Effector CD4-positive, alpha-beta T cell (primary cell): ENCODE measurements around the gene CDH2.

ENCODE experiments used
- DNase-seq: peaks from one replicate; pipeline ENCODE4 v3.0.0-alpha.2; 2020

CDH2 gene

DNA sequence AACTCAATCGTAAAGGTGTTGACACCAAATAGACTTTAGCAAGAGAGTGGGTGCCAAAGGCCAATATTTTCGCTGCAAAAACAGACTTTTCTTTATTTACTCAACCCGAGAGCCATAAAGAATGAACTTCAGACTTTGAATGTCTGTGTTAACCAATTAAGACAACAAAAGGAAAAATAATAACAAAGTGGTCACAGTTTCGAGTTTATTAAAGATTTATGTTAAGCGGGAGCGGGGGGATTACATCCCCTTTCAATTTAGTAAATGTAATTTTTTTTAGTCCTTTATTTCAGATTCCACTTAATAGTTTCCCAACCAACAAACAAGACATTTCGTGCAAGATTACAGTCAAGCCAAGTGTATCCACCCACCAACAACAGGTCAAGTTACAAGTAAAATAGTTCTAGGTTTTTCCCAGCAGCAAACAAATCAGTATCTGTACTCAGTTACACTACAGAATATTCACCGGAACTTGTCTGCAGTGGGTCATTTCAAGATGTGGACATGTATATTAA lies 9.0 kb downstream of the CDH2 start:
- DNase-seq = no peak

DNA sequence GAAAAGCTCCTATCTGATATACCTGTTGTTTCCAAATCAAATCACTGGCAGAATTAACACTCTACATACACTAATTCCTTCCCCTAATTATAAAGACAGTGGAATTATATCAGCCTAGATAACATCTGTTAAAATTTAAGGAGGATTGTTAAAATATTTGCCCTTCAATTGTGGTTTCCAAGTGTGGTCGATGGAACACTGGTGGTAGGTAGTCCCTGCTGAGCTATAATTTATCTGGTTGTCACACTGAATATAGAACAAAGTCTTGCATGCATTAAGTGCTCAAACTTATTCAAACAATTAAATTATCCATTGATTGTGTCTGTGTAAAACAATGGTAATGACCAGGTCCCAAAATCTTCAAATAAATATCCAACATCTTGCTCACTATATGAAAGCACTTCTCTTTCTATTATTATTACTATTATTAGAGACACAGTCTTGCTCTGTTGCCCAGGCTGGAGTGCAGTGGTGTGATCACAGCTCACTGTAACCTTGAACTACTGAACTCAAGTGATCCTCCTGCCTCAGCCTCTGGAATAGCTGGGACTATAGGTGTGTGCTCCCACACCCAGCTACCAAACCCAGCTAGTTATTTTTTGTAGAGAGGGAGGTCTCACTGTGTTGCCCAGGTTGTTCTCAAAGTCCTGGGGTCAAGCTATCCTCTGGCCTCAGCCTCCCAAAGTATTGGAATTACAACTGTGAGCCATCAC lies 12.0 kb downstream of the CDH2 start:
- DNase-seq = no peak

DNA sequence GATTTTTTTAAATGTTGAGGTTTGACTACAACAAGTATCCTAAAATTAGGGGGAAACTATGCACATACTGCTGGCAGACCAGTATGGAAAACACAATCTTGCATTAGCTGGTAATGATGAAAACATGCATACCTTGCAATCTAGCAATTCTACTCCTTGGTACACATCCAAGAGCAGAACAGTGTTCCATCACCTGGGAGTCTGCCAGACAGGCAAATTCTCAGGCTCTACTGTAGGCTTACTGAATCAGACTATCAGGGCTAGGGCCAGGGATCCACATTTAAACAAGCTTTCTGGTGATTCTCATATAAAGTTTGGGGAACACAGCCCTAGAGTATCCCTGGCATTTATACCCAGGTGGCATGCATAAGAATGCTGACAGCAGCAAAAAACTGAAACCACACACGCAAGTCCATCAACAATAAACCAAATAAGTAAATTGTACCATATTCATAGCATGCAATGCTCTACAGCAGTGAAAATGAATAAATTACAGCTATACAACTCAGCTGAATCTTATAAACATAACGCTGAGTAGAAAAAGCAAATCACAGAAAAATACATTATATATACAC lies 13.6 kb downstream of the CDH2 start:
- no peak for DNase-seq

DNA sequence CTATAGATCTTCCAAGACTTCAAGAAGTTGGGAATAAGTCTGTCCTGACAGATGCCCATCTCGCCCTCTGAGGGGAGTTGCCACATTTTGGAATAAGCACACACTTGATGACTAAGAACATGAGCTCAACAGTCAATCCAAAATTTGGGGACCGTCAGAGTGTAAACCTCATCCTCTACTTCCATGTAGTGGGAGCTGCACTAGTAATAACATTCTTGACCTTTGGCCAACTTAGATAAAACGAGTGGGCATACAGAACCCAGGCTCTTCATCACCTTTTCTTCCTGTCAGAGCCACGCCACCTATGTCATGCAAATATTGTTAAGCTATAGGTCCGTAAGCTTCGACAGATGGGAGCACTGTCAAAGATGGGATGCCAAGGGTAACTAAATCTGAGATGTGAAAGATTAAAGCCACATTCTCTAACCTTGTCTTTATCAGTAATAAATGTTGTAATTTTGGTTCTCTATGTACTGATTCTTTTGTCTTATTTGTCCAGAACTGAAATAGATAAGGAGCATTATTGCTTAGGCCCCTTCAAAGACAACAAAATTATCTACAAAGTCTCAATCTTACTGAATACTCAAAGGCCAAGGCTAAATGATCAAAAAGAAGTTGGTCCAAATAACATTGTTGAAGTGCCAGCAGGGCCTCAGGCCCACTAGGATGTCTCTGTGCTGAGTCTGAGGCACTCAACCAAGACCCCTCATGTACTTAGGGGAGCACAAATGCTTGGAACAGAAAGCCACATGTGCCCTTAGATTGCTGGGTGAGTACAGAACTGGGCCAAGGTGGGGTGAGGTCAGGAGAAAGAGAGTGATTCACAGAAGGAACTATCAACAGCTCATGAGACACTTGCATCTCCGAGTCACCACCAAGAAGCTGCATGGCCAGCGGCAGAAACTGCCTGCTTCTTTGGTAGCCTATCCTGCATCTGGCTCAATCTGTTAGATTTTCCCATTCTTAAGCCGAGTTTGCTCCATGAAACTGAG lies 15.0 kb downstream of the CDH2 start:
- DNase-seq = no peak

DNA sequence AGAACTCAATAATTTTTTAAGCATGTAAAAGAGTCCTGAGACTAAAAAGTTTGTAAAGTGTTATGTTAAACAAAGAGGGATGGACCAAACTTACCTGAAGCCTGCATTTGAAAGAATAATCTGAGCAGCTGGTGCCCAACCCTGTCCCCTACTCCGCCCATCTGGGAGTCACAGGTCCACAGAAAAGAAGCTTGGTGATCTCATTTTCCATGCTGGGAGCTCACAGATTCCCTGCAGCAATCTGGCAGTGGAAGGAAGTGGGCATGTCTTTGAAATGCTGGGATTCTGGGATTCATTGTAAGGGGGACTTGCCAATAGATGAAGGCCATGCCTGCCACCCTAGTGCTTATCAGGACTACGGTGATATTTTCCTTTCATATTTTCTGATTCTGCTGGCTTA lies 17.9 kb downstream of the CDH2 start:
- no peak for DNase-seq

DNA sequence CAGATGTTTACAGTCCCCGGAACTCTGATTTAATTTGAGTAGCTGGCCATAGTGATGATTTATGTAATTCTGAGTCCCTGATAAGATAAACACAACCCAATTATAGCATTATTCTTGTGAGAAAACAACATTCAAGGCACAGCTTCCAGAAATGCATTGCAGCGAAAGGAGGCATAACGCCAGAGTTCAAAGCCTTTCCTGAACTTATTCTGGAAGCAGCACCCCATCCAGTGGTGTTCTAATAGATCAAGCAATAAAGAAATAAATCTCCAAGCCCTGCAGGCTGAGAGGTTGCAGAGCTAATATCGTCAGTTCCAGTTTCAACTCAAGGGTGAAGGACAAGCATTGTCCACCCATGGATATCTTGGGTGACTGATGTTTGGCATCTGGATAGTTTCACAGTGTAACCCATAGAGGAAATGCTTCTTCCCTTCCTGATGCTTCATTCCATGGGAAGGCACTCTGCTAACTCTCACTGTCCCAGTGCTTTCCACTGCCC lies 18.8 kb downstream of the CDH2 start:
- no peak for DNase-seq

DNA sequence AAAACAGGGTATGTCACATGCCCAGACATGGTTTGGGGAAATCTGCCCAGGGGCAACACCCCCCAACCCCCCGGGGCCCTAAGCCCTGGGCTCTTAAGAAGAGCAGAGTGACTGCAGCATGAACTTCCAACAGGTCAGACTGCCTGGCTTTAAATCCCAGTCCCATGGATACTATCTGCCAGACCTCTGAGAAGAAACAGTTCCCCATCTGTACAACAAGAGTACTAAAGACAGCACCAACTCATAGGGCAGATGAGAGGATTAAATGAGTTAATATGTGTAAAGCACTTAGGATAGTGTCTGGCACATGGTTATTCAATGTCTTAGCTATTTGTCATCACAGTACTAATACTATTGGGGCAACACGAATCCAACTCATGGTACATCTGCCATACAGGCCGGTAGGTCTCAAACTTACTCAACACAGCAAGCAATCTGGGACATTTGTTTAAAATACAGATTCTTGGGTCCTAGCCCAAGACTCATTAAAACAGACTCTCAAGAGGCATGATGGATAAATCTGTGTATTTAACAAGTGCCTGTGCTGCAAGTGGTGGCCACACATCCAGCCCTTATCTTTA lies 23.4 kb downstream of the CDH2 start:
- DNase-seq = no peak

DNA sequence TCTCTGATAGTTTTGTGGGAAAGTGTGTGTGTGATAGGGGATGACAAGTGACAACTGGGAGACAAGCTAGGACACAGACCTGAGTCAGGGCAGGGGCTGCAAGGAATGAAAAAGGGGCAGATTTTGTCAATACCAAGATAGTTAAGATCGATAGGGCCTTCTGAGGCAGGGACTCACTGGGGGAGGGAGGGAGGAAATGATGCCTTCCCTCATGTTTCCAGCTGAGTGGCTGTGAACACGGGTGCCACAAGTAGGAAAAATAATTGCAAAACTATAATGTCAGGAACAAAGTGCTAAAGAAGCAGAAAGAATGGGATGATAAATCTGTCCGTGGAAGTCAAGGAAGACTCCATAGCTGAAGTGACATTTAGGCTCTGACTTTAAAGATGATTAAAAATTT lies 24.2 kb downstream of the CDH2 start:
- no peak for DNase-seq

DNA sequence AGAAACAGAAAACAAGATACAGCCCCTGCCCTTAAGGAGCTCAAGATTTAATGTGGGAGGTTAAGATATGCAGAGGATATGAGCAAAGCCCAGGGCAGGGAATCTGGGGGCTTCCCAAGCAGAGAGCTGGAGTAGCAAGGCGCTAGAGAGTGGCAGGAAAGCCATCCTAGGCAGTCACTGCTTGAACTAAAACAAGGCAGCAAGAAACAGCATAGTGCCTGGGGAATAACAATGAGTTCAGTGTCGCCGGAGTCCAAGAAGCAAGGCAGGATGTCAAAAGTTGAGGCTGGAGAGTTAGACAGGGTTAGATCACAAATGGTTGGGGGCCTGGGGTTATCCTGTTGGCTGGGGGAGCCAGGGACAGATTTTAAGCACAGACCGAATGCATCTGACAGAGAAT lies 24.6 kb downstream of the CDH2 start:
- no peak for DNase-seq

DNA sequence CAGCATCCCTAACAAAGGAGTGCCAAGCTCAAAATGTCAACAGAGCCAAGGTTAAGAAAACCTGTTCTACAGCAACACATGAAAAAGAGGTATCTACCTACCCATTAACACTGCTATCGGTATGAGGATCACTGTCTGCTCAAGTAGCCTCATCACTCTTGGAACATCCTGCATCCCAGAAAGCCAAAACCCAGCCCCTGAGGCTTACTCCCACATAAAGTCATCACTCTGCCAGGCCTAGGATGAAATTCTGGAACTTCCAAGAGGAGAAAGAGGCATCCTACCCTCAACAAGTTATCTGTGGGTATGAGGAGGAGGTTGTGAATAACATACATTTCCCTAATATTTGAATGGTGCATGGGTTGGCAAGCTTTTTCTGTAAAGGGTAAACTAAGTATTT lies 25.5 kb downstream of the CDH2 start:
- DNase-seq = no peak

DNA sequence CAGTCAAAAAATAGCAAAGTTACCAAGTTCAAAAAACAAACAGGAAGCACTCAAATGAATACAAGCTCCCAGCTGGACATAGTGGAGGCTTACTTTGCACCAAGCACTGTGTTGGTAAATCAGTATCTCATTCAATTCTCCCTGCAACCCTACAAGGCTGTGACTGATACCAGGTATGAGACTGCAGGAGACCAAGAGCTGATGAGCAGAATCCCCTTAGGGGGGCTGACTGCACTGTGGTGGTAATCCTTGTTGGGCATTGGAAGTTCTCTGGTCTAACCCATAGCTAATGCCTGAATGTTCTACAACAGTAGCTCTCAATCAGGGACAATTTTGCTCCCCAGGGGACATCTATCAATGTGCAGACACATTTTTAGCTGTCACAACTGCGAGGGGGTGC lies 26.0 kb downstream of the CDH2 start:
- DNase-seq = no peak

DNA sequence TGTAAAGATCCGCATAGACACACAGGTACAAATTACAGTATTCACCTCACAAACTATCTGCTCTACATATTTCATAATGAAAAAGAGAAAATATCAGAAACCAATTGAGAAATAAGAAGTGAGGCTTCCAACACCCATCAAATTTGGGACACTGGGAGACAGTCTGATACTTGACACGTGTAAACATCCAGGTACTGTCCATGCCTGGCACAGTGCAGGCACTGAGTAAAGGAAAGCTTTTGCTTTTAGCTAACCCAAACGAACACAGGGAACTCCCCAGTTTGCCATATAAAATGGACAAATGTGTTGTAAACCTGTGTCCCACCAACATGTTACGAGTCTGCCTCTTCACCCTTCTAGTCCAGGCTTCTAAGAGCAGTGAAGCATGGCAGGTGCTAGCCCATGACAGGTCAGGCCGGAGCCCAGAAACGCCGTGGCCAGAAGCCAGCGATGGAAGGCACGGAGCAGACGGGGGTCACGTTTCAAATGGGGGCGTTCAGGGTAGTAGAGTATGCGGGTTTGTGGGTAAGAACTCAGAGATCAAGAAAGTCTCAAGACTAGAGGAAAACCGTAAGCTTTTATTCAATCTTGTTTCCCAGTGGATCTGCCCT lies 27.0 kb downstream of the CDH2 start:
- DNase-seq = no peak

DNA sequence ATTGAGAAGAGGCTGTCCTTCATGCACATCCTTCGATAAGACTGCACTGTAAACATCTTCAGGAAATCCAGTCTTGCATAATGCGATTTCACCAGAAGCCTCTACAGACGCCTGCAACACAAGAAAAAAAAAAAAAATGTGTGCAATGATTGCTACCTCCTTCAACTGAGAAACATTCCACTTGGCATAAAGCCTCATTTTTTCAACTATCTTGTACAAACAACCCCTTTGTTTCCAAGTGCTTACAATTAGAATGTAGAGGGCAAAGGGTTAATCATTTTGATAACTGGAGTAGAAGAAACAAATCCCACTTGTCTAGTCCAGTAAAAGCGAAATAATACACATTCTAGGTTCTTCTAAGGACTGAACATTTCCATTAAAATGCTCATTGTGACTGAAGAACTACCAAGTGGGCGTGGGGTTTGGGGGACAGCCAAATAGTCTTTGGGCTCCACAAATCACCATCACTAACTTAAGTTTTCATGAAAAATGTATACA lies 29.2 kb downstream of the CDH2 start:
- no peak for DNase-seq

DNA sequence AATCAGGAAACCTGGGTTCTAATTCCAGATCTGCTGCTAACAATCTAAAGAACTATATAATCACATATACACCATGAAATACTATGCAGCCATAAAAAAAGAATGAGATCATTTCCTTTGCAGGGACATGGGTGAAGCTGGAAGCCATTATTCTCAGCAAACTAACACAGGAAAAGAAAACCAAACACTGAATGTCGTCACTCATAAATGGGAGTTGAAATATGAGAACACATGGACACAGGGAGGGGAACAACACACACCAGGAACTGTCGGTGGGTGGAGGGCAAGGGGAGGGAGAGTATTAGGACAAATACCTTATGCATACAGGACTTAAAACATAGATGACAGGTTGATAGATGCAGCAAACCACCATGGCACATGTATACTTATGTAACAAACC lies 33.2 kb downstream of the CDH2 start:
- no peak for DNase-seq

DNA sequence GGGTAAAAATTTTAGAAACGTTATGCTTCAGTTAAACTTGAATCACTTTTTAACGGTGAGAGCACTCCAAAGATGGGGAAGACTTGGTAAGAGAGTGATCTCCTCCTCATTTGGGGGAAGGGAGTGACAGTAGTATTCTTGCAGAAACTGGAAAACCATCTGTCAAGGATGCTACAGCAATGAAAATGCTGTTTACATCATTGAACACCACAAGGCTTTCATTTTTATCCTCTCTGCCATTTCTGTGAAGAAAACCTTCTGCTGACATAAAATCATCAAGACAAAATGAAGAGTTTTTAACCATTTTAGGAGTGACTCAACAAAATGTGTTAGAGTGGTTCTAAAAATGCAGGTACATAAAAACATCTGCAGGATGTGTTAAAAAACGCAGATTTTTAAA lies 38.1 kb downstream of the CDH2 start:
- DNase-seq = no peak

DNA sequence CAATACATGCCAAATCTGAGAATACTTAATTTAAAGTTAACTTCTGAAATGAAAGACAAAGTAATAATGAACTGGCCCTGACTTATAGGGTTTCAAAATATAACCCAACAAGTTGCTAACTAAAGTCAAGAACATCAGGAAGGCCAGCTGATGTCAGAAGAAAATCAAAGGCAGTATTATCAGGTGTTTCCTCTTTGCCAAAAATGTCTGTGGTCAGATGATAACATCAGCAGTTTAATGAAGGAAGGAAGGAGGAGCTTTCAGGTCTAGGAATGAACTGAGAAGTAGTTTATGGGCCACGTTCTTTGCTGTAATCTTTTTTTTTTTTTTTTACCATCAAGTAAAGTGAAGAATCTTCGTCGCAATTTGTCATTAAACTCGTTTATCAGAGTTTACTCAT lies 40.9 kb downstream of the CDH2 start:
- DNase-seq = no peak

DNA sequence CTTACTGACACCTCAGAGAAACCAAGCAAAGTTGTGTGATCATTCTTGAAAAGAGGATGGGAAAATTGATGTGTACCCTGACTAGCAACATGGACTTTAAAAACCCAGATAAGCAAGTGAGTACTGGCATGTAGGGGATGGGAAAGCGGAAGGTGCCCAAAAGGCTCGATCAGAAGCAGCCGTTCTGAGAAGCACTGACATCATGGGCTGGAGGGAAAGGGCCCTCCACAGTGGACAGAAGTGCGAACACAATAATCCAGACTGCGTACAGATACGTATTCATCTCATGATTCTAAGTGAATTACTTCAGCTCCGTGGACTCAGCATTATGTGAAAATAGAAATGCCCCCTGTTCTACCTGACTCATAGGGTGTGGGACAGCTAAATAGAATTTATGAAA lies 42.2 kb downstream of the CDH2 start:
- DNase-seq = no peak

DNA sequence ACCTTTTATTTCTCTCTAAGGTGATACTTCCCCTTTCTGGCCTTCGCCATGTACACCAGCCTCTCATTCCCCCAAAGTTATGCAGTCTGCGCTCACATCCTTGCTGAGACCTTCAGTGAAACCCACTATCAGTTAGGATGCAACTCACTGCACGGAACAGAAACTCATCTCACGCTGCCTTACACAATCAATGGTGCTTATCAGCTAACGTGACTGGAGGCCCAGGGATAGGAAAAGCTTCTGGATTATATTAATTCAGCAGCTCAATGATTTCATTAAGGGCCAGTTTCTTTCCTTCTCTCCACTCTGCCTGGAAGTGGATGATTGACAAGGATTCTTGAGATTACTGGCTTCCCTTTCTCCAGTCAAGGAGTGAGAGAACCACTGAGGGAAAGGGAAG lies 44.8 kb downstream of the CDH2 start:
- no peak for DNase-seq

DNA sequence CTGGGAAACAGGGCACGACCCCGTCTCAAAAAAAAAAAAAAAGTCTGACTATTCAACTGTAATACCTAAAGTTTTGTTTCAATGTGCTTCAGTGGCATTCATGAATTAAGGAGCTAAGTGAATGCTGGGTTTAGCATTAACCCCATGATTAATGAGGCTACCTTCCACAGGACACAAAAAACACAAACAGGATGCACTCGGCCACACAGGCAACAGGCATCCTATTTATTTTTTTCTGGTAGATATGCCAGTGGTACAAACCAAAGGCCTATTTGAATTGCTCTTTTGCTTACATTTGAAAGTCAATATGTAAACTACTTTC lies 48.3 kb downstream of the CDH2 start:
- no peak for DNase-seq

DNA sequence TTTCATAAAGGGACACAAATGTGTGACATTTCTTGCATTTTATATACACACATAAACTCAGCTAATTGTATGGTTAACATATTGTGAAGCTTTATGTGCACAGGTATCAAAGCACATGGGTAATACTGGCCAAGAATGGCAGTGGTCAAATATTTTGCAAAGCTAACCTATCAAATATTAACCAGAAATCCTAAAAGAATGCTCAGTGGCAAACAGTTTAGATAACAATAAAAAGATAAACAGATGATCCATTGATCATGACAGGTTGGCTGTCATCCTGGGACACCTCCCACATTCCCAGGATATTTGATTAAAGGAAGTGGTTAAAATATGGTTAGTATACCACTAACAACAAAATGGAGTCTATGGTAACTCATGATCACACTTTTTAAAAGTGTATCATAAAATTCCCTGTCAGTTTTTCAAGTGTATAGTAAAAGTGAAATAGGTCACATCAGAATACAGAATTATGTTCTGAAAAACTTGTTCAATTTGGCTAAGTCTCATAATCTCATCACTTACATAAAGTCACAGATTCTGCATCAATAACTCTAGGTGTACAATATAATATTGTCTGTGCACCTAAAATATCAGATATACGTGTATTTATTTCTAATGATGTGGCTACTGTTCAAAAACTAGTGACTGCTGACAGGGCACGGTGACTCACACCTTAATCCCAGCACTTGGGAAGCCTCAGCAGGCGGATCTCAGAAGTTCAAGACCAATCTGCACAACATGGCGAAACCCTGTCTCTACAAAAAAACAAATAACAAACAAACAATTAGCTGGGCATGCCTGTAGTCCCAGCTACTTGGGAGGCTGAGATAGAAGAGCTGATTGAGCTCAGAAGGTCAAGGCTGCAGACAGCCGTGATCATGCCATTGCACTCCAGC lies 48.9 kb downstream of the CDH2 start:
- DNase-seq = no peak

DNA sequence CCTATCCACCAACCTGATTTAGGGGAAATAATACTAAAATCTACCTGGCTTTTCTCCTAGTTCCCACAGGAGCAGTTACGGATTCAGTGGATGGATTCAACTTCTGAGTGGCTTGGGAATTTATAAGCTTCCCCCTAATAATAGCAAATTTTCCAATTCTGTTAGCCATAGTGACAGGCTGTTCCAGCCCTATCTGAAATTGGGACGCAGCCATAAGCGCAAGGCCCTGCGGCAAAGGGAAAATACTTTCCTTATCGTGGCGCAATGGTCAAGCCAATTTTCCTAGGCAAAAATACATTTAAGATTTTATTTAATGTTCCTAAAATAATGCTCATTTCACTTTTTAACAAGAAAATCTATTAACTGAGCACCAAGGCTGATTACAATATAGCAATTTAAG lies 49.7 kb downstream of the CDH2 start:
- no peak for DNase-seq

DNA sequence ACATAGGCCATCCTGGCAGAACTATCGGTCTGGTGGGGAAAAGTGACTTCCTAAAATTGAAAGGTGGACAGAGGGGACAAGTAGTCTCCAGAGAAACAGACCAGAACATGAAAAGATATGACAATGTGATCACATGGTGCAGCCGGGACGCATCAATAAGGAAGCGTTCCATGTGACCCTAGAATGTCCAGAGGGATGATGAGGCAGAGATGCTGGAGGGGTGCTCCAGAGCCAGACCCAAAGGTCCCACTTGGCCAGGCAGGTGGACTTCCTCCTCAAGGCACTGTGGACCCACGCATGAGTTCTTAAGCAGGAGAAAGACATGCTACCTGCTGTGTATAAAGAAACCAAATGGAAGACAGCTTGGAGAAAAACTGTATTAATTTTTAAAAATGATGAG lies 50.2 kb downstream of the CDH2 start:
- no peak for DNase-seq
